ENCODE data around the gene CPEB2.
"Not testable (repeated sequence)": the region's sequence is repeated elsewhere in the genome, so short reads cannot be mapped to it uniquely, and the experiment has no call there.

Gene CPEB2

GRCh38 chr4:15078682-15079642 is 76.7 kb downstream of the CPEB2 start:
- Histone ChIP-seq H3K9ac (ENCODE audit: low read length) (no peak overlapping the region), H3K27me3 (ENCODE audit: control insufficient read depth, insufficient read depth, low read length) (no peaks in the 10 kb centered on the region), H3K4me3 (ENCODE audit: low read length) (no peak overlapping the region), H3K27ac (ENCODE audit: low read depth, low read length) (no peak overlapping the region), H3K4me1 (ENCODE audit: control insufficient read depth, insufficient read depth, low read length) (no peaks in the 10 kb centered on the region), H3K36me3 (ENCODE audit: control insufficient read depth, insufficient read depth, low read length) (no peaks in the 10 kb centered on the region)

- H3K27ac ChIP-seq (ENCODE audit: low read depth, low read length) = no peak overlapping the region
Measured at GRCh38 chr4:15084780-15085179, 82.5 kb downstream of the CPEB2 start.

GRCh38 chr4:15085762-15086161 is 83.5 kb downstream of the CPEB2 start:
- not testable (repeated sequence) for H3K27ac ChIP-seq (ENCODE audit: low read depth, low read length); H3K9ac ChIP-seq (ENCODE audit: low read length); H3K4me3 ChIP-seq (ENCODE audit: low read length); H3K4me1 ChIP-seq (ENCODE audit: control insufficient read depth, insufficient read depth, low read length); H3K36me3 ChIP-seq (ENCODE audit: control insufficient read depth, insufficient read depth, low read length); H3K27me3 ChIP-seq (ENCODE audit: control insufficient read depth, insufficient read depth, low read length)

More at GRCh38 chr4:15084780-15085179, 82.5 kb downstream of the CPEB2 start:
- no peaks in the 10 kb centered on the region for H3K36me3 ChIP-seq (ENCODE audit: control insufficient read depth, insufficient read depth, low read length)
- H3K4me3 ChIP-seq (ENCODE audit: low read length) = no peak overlapping the region
- H3K9ac ChIP-seq (ENCODE audit: low read length) = no peak overlapping the region
- H3K27me3 ChIP-seq (ENCODE audit: control insufficient read depth, insufficient read depth, low read length) = no peaks in the 10 kb centered on the region
- H3K4me1 ChIP-seq (ENCODE audit: control insufficient read depth, insufficient read depth, low read length) = no peaks in the 10 kb centered on the region

- H3K9ac ChIP-seq (ENCODE audit: low read length); H3K4me3 ChIP-seq (ENCODE audit: low read length); H3K27ac ChIP-seq (ENCODE audit: low read depth, low read length): not testable (repeated sequence)
Measured at GRCh38 chr4:15086259-15086658, 84.0 kb downstream of the CPEB2 start.

GRCh38 chr4:15088394-15089035 is 86.2 kb downstream of the CPEB2 start:
- Histone ChIP-seq H3K4me3 (ENCODE audit: low read length) (no peak overlapping the region), H3K4me1 (ENCODE audit: control insufficient read depth, insufficient read depth, low read length) (no peaks in the 10 kb centered on the region), H3K36me3 (ENCODE audit: control insufficient read depth, insufficient read depth, low read length) (no peaks in the 10 kb centered on the region)

More at GRCh38 chr4:15086259-15086658, 84.0 kb downstream of the CPEB2 start:
- not testable (repeated sequence) for H3K36me3 ChIP-seq (ENCODE audit: control insufficient read depth, insufficient read depth, low read length); H3K27me3 ChIP-seq (ENCODE audit: control insufficient read depth, insufficient read depth, low read length); H3K4me1 ChIP-seq (ENCODE audit: control insufficient read depth, insufficient read depth, low read length)

GRCh38 chr4:15089979-15090378 is 87.7 kb downstream of the CPEB2 start:
- H3K4me3 ChIP-seq (ENCODE audit: low read length) = no peak overlapping the region
- no peak overlapping the region for H3K9ac ChIP-seq (ENCODE audit: low read length)
- no peaks in the 10 kb centered on the region for H3K27me3 ChIP-seq (ENCODE audit: control insufficient read depth, insufficient read depth, low read length)
- H3K27ac ChIP-seq (ENCODE audit: low read depth, low read length) = no peak overlapping the region
- H3K4me1 ChIP-seq (ENCODE audit: control insufficient read depth, insufficient read depth, low read length) = no peaks in the 10 kb centered on the region
- H3K36me3 ChIP-seq (ENCODE audit: control insufficient read depth, insufficient read depth, low read length) = no peaks in the 10 kb centered on the region

More at GRCh38 chr4:15088394-15089035, 86.2 kb downstream of the CPEB2 start:
- no peaks in the 10 kb centered on the region for H3K27me3 ChIP-seq (ENCODE audit: control insufficient read depth, insufficient read depth, low read length)
- H3K27ac ChIP-seq (ENCODE audit: low read depth, low read length) = no peak overlapping the region
- no peak overlapping the region for H3K9ac ChIP-seq (ENCODE audit: low read length)

- Histone ChIP-seq H3K27ac (ENCODE audit: low read depth, low read length) (no peak overlapping the region), H3K9ac (ENCODE audit: low read length) (no peak overlapping the region), H3K27me3 (ENCODE audit: control insufficient read depth, insufficient read depth, low read length) (no peaks in the 10 kb centered on the region), H3K4me3 (ENCODE audit: low read length) (no peak overlapping the region), H3K4me1 (ENCODE audit: control insufficient read depth, insufficient read depth, low read length) (no peaks in the 10 kb centered on the region), H3K36me3 (ENCODE audit: control insufficient read depth, insufficient read depth, low read length) (no peaks in the 10 kb centered on the region)
Measured at GRCh38 chr4:15100380-15100779, 98.1 kb downstream of the CPEB2 start.

- H3K36me3 ChIP-seq (ENCODE audit: control insufficient read depth, insufficient read depth, low read length) = no peaks in the 10 kb centered on the region
- H3K9ac ChIP-seq (ENCODE audit: low read length) = no peak overlapping the region
- no peaks in the 10 kb centered on the region for H3K4me1 ChIP-seq (ENCODE audit: control insufficient read depth, insufficient read depth, low read length)
- no peak overlapping the region for H3K27ac ChIP-seq (ENCODE audit: low read depth, low read length)
- H3K27me3 ChIP-seq (ENCODE audit: control insufficient read depth, insufficient read depth, low read length) = no peaks in the 10 kb centered on the region
- H3K4me3 ChIP-seq (ENCODE audit: low read length) = no peak overlapping the region
Measured at GRCh38 chr4:15100994-15101695, 98.9 kb downstream of the CPEB2 start.

- Histone ChIP-seq H3K4me1 (ENCODE audit: control insufficient read depth, insufficient read depth, low read length) (no peaks in the 10 kb centered on the region), H3K27ac (ENCODE audit: low read depth, low read length) (no peak overlapping the region), H3K4me3 (ENCODE audit: low read length) (no peak overlapping the region), H3K27me3 (ENCODE audit: control insufficient read depth, insufficient read depth, low read length) (no peaks in the 10 kb centered on the region), H3K36me3 (ENCODE audit: control insufficient read depth, insufficient read depth, low read length) (no peaks in the 10 kb centered on the region), H3K9ac (ENCODE audit: low read length) (no peak overlapping the region)
Measured at GRCh38 chr4:15104825-15105224, 102.5 kb downstream of the CPEB2 start.

GRCh38 chr4:15106399-15106798 is 104.1 kb downstream of the CPEB2 start:
- Histone ChIP-seq H3K27me3 (ENCODE audit: control insufficient read depth, insufficient read depth, low read length) (no peaks in the 10 kb centered on the region), H3K4me3 (ENCODE audit: low read length) (no peak overlapping the region), H3K36me3 (ENCODE audit: control insufficient read depth, insufficient read depth, low read length) (no peaks in the 10 kb centered on the region), H3K27ac (ENCODE audit: low read depth, low read length) (no peak overlapping the region), H3K9ac (ENCODE audit: low read length) (no peak overlapping the region), H3K4me1 (ENCODE audit: control insufficient read depth, insufficient read depth, low read length) (no peaks in the 10 kb centered on the region)

- H3K4me1 ChIP-seq (ENCODE audit: control insufficient read depth, insufficient read depth, low read length) = no peaks in the 10 kb centered on the region
- no peak overlapping the region for H3K9ac ChIP-seq (ENCODE audit: low read length)
- no peaks in the 10 kb centered on the region for H3K27me3 ChIP-seq (ENCODE audit: control insufficient read depth, insufficient read depth, low read length)
- H3K27ac ChIP-seq (ENCODE audit: low read depth, low read length) = no peak overlapping the region
- H3K36me3 ChIP-seq (ENCODE audit: control insufficient read depth, insufficient read depth, low read length) = no peaks in the 10 kb centered on the region
- no peak overlapping the region for H3K4me3 ChIP-seq (ENCODE audit: low read length)
Measured at GRCh38 chr4:15109600-15109999, 107.3 kb downstream of the CPEB2 start.

- H3K4me3 ChIP-seq (ENCODE audit: low read length) = no peak overlapping the region
- H3K9ac ChIP-seq (ENCODE audit: low read length) = no peak overlapping the region
- H3K4me1 ChIP-seq (ENCODE audit: control insufficient read depth, insufficient read depth, low read length) = no peaks in the 10 kb centered on the region
- H3K27me3 ChIP-seq (ENCODE audit: control insufficient read depth, insufficient read depth, low read length) = no peaks in the 10 kb centered on the region
- H3K36me3 ChIP-seq (ENCODE audit: control insufficient read depth, insufficient read depth, low read length) = no peaks in the 10 kb centered on the region
- H3K27ac ChIP-seq (ENCODE audit: low read depth, low read length) = no peak overlapping the region
Measured at GRCh38 chr4:15110120-15110571, 107.9 kb downstream of the CPEB2 start.
